ENCODE measurements around the gene GCDH.
"Not testable (repeated sequence)": the region's sequence is repeated elsewhere in the genome, so short reads cannot be mapped to it uniquely, and the experiment has no call there.

GRCh38 chr19:12846613-12847012 is 44.3 kb upstream of the GCDH start:
- TF ChIP-seq CTCF (conservative IDR thresholded peaks at IDR 0.05); ZFX (IDR thresholded peaks at IDR 0.05): not testable (repeated sequence)
